ENCODE data around the gene MCM9. TPM values are rescaled to one million over a fixed set of nuclear protein-coding genes. Genes with fewer than 3 reads are reported as not detected.

Gene MCM9
- total RNA-seq, 1 experiment from 2014 or later: 14.4 TPM

DNA sequence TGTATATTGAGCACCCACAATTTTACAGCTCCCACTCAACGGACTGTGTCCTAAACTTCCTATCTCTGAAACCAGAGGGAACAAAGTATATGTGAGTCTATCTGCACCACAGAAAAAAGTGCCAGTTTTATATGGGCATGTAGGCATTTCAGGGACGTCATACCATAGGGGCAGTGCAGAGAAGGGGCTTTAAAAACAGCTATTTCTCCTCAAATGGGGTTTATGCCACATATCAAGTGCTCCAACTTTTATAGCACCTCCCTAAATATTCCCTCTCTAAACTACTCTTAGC lies 69.9 kb downstream of the MCM9 start:
- Histone ChIP-seq H3K9me3 (no peaks in the 10 kb centered on the region), H3K36me3 (ENCODE audit: control insufficient read depth, insufficient read depth, low read length) (no peaks in the 10 kb centered on the region), H3K27me3 (replicated peaks; ENCODE audit: control insufficient read depth, insufficient read depth, low read length) (no peaks in the 10 kb centered on the region), H3K4me1 (no peaks in the 10 kb centered on the region), H3K4me3 (ENCODE audit: low read depth, low read length) (no peak overlapping the region)
- POLR2A ChIA-PET: no interaction called here
- H3K36me3 Mint-ChIP-seq (ENCODE audit: insufficient read depth, unreplicated experiment): no peaks in the 10 kb centered on the region
- BruUV-seq (replicated peaks): no TSS peak
- no peak overlapping the region for H3K4me3 Mint-ChIP-seq (ENCODE audit: unreplicated experiment)
- H3K27me3 Mint-ChIP-seq (ENCODE audit: insufficient read depth, unreplicated experiment): no peaks in the 10 kb centered on the region
- CTCF ChIA-PET: no interaction called here
- peaks cover 28% of the 10 kb centered on the region for H3K9me3 Mint-ChIP-seq (ENCODE audit: unreplicated experiment)
- TF ChIP-seq, protein P1, sequence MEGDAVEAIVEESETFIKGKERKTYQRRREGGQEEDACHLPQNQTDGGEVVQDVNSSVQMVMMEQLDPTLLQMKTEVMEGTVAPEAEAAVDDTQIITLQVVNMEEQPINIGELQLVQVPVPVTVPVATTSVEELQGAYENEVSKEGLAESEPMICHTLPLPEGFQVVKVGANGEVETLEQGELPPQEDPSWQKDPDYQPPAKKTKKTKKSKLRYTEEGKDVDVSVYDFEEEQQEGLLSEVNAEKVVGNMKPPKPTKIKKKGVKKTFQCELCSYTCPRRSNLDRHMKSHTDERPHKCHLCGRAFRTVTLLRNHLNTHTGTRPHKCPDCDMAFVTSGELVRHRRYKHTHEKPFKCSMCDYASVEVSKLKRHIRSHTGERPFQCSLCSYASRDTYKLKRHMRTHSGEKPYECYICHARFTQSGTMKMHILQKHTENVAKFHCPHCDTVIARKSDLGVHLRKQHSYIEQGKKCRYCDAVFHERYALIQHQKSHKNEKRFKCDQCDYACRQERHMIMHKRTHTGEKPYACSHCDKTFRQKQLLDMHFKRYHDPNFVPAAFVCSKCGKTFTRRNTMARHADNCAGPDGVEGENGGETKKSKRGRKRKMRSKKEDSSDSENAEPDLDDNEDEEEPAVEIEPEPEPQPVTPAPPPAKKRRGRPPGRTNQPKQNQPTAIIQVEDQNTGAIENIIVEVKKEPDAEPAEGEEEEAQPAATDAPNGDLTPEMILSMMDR (IDR thresholded peaks at IDR 0.05; ENCODE audit: insufficient read depth in 1 of 2, low read depth in 1 of 2, low read length in 1 of 2, severe bottlenecking in 1 of 2, unreplicated experiment in 1 of 2): no peak
- intact Hi-C loops (cut with micrococcal nuclease; ENCODE audit: unreplicated experiment): no loop called here
- H3K4me1 Mint-ChIP-seq (ENCODE audit: low read depth, unreplicated experiment): no peaks in the 10 kb centered on the region
- DNase-seq: no peak
- H3K27ac Mint-ChIP-seq (ENCODE audit: unreplicated experiment): no peak overlapping the region

DNA sequence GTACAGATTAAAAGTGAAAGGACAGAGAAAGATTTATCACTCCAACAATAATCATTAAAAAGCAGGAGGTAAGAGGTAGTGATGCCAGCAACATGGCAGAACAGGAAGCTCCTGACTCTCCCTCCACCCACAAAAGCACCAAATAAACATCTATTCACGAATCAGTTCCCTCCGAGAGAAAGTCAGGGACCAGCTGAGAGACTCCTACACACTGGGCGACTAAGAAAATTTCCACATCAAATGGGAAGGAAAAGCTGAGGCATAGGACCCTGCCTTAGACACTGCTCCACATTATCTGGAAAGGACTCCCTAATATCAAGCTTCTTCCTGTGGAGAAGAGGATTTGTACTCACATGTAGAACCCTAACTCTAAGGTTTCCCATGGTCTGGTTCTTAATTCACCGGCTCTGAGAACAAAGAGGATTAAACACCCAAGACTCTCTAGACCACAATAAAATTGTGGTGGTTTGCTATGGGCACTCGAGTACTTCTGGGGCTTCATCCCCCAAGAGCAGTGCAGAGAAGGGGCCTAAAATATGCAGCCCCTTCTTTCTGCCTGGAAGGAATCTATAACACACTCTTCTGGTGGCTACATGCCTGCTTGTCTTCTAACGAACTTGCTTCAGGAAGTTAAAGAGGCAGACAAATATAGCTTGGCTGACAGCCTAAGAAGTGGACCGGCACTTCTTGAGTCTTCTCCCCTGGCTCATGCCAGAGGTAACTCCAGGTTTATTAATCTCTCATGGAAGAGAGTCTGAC lies 70.4 kb downstream of the MCM9 start:
- no peak for DNase-seq
- ChIA-PET CTCF (no interaction called here), POLR2A (no interaction called here)
- H3K4me3 Mint-ChIP-seq (ENCODE audit: unreplicated experiment): no peak overlapping the region
- H3K9me3 Mint-ChIP-seq (ENCODE audit: unreplicated experiment): peaks cover 23% of the 10 kb centered on the region
- H3K27me3 ChIP-seq (replicated peaks; ENCODE audit: control insufficient read depth, insufficient read depth, low read length): no peaks in the 10 kb centered on the region
- no peaks in the 10 kb centered on the region for H3K4me1 ChIP-seq
- no peaks in the 10 kb centered on the region for H3K4me1 Mint-ChIP-seq (ENCODE audit: low read depth, unreplicated experiment)
- no peaks in the 10 kb centered on the region for H3K36me3 Mint-ChIP-seq (ENCODE audit: insufficient read depth, unreplicated experiment)
- no peak overlapping the region for H3K4me3 ChIP-seq (ENCODE audit: low read depth, low read length)
- TF ChIP-seq, protein P1 (IDR thresholded peaks at IDR 0.05; ENCODE audit: insufficient read depth in 1 of 2, low read depth in 1 of 2, low read length in 1 of 2, severe bottlenecking in 1 of 2, unreplicated experiment in 1 of 2): no peak
- no peak overlapping the region for H3K27ac Mint-ChIP-seq (ENCODE audit: unreplicated experiment)
- no peaks in the 10 kb centered on the region for H3K36me3 ChIP-seq (ENCODE audit: control insufficient read depth, insufficient read depth, low read length)
- intact Hi-C loops (cut with micrococcal nuclease; ENCODE audit: unreplicated experiment): no loop called here
- BruUV-seq (replicated peaks): no TSS peak
- H3K27me3 Mint-ChIP-seq (ENCODE audit: insufficient read depth, unreplicated experiment): no peaks in the 10 kb centered on the region
- no peaks in the 10 kb centered on the region for H3K9me3 ChIP-seq

DNA sequence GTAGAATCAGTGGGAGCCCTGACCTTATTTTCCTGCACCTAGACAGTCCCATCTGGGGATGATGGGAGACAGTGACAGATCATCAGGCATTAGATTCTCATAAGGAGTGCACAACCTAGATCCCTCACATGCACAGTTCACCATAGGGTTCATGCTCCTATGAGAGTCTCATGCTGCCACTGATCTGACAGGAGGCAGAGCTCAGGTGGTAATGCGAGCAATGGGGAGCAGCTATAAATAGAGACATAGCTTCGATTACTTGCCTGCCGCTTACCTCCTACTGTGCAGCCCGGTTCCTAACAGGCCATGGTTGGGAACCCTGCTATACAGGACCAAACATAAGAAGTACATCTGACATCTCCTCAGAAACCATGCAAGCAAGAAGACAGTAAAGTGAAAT lies 72.5 kb downstream of the MCM9 start:
- TF ChIP-seq, protein P1 (IDR thresholded peaks at IDR 0.05; ENCODE audit: insufficient read depth in 1 of 2, low read depth in 1 of 2, low read length in 1 of 2, severe bottlenecking in 1 of 2, unreplicated experiment in 1 of 2): no peak
- CTCF ChIA-PET: no interaction called here
- BruUV-seq (replicated peaks): no TSS peak

More for the DNA sequence above, 72.5 kb downstream of the MCM9 start:
- no peak overlapping the region for H3K4me3 Mint-ChIP-seq (ENCODE audit: unreplicated experiment)
- no peaks in the 10 kb centered on the region for H3K9me3 ChIP-seq
- no peaks in the 10 kb centered on the region for H3K36me3 ChIP-seq (ENCODE audit: control insufficient read depth, insufficient read depth, low read length)
- peaks cover 20% of the 10 kb centered on the region for H3K9me3 Mint-ChIP-seq (ENCODE audit: unreplicated experiment)
- no peak overlapping the region for H3K4me3 ChIP-seq (ENCODE audit: low read depth, low read length)
- no peaks in the 10 kb centered on the region for H3K27me3 Mint-ChIP-seq (ENCODE audit: insufficient read depth, unreplicated experiment)
- no peak for DNase-seq
- H3K27ac Mint-ChIP-seq (ENCODE audit: unreplicated experiment): no peak overlapping the region
- no peaks in the 10 kb centered on the region for H3K27me3 ChIP-seq (replicated peaks; ENCODE audit: control insufficient read depth, insufficient read depth, low read length)
- H3K4me1 ChIP-seq: no peaks in the 10 kb centered on the region
- intact Hi-C loops (cut with micrococcal nuclease; ENCODE audit: unreplicated experiment): no loop called here
- POLR2A ChIA-PET: no interaction called here
- H3K36me3 Mint-ChIP-seq (ENCODE audit: insufficient read depth, unreplicated experiment): no peaks in the 10 kb centered on the region
- H3K4me1 Mint-ChIP-seq (ENCODE audit: low read depth, unreplicated experiment): no peaks in the 10 kb centered on the region
